HG02884 (cell line): ENCODE results near the gene LHX3.

Experiments used
- ATAC-seq: cut with Tn5 transposase; IDR thresholded peaks from one replicate; pipeline ENCODE4 v1.9.1; 2021; ENCODE audit warnings: mild to moderate bottlenecking, moderate library complexity; ENCODE audit not compliant: unreplicated experiment

Gene LHX3

DNA sequence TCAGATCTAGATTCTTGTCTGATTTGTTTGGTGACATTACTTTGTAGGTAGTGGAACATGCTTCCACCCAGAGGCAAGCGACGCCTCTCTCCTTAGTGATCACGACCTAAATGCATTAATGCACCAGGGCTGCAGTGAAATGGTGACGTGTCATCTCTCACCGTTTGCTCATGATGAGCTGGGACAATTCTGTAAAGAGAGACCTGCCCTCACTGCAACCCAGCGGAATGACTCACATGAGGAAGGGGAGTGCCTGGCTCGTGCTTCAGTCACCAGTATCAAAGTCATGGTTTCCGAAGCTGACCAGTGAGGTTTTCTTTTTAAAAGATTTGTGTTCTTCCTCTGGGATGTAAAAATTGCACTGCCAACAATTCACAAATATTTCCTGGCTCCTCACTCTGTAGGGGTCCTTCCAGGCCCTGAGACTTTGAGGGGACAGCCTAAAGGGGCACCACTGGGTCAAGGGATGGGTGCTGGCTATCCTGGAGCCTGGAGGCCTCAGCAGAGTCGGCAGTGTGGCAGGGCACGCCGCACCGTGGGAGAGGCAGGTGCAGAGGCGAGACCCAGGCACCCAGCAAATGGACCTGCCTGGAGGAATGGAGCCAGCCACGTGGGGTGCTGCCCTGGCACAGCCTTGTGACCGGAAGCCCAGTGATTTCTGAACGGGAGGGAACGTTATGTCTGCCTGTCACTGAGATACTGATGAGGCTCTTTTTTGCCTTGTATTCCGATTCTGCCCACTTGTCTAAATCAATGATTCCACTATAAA, 23.4 kb upstream of the LHX3 start:
- no peak for ATAC-seq

DNA sequence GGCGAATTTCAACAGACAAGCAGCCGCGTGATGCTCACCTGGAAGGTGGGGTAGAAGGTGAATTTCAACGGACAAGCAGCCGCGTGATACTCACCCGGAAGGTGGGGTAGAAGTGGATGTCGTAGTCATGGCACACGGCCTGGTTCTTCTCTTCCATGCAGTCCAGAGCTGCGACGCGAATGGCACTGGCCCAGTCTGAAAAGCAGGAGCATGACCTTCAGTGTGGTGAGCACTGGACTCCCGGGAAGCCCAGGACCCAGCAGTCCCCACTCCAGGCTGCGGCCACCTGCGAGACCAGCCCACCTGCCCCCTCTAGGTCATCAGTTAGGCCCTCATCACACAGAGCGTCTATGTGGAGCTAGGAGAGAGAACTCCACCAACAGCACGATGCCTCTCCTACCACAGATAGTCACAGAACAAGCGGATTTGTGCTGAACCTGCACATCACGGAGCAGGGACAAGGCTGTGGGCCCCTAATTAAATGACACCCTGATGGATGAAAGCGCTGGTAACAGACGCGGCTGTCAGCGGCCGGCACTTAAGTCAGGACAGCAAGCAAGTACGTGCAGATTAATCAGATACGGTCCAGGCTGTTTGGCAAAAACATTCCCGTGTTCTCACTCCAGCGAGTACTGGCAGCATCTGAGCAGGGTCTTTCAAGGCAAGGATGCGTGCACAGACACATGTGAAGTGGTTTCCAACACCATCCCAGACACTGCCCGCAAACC, 21.9 kb upstream of the LHX3 start:
- ATAC-seq: no peak

DNA sequence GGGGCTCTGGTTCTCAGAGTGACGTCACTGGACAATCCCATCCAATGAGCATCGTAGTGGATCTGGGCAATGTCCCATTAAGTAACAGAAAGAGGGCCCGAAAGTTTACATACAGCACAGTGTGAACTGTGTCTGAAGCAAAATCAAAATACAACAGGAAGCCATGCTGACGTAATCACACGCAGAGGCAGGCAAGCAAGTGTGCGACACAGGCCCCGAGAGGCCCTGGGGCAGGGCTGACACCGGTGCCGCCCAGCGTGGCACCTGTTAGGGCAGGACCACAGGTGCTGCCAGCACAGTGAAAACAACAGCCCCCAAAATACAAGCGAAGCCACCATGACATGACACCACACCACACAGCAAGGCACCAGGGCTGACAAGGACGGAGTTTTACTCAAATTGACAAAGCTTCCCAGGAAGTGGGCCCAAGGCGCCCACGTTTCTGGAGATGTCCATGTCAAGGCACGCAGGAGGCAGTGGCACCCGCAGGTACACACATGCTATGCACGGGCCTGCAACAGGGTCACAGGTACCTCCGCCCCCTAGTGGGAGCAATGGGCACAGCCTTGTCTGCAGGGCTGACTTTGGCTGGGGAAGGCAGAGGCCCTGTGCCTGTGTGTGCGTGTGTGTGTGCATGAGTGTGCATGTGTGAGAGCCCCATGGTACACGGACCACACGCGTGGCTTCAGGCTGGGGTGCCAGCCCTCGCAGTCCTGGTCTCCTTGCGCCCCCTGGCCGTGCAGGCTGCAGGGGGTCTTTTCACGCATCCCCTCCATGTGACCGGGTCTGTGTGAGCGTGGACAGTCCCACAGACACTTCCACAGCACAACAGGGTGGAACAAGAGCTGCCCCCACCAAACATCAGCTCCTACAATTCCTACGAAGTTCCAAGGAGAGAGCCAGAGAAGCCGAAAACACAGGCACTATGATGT, 21.1 kb upstream of the LHX3 start:
- ATAC-seq: no peak

DNA sequence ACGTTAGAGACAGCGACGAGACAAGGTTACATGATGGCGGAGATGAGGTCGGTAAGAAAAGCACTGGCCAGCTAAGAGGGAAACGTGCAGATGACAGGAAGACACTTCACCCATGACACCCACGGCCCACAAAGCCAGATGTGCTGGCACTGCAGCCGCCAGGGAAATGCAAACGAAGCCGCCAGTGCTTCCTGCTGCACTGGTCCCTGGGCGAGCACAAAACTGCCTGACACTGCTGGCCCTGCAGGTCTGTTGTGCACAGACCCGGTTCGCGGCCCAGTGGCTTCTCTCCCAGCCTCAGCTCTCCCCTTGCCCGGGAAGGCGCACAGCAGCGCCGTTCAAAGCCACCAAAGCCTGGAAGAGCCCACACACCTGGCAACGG, 20.4 kb upstream of the LHX3 start:
- ATAC-seq: no peak

DNA sequence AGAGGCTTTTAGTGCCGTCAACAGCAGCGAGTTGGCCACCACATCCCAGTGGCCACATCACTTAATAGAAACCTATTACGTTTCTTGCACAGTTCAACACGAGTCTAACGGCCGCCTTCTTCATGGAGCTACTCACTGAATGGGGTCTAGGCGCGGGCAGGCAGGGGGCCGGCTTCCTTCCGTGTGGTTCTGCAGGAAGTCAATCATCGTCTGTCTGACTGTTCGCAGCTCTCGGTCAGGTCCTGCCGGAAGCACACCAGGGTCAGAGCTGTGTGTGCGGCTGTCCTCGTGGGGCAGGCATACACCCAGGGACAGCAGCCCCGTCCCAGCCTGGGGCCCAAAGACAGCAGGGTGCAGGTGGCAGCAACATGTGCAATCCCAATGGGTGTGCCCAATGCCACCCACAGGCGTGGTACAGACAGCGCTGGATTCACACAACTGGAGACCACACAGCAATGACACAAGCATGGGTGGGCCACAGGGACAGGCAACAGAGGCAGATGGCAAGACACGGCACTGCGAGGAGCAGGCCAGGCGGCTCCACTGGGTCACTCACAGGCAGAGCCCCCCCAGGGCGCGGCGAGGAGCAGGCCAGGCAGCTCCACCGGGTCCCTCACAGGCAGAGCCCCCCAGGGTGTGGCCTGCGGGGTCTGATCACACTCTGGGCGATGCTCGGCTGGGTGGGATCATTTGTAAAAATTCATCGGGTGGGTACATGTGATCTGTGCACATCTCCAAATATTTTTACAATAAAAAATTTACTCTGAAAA, 19.1 kb upstream of the LHX3 start:
- no peak for ATAC-seq

DNA sequence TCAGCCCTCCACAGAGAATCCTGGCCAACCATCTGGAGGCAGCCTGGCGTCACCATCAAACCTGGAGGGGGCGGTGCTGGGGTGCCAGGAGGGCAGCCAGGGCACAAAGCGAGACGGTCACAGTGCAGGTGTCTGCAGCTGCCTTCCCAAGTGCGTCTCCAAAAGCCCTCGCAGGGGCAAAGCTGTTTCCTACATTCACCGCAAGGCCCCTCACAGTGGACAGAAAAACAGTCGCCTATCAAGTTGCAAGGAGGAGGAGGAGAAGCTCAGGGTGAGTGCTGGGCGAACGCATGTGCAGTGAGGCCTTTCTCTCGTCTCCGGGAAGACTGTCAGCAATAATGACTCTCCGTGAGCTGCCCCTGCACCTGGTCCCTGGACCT, 18.0 kb upstream of the LHX3 start:
- ATAC-seq: no peak

DNA sequence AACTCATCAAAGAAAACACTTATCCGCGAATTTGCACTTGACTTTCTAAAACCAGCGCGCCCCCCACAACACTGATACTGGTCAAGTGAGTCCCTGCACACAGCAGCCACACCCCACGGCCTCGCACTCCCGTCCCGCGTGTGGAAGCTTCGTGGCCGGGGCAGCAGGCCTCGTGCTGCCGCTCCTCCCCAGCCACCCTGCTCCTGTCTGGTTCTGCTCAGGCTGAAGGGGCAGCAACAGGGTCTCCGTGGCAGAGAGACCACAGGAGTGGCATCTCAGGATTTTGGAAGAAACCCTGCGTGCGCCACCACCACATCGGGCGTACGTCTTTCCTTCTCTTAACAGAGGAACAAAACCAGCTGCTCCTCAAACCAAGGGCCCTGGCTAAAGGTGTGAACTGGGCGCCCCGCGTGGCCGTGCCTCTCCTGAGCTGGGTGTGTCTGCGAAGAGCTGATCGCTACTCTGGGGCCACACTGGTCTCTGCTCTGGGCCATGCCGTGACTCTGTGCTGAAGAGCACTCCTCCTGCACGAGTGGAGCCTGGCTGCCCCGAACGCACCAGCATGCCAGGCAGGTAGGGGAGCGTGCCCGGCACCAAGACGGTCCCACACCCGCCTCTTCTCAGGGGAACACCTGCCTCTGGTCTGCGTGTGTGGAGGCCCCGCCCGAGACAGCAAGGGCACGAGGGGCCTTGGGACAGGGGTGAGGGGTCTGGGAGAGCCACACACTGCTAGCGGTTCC, 17.4 kb upstream of the LHX3 start:
- no peak for ATAC-seq

DNA sequence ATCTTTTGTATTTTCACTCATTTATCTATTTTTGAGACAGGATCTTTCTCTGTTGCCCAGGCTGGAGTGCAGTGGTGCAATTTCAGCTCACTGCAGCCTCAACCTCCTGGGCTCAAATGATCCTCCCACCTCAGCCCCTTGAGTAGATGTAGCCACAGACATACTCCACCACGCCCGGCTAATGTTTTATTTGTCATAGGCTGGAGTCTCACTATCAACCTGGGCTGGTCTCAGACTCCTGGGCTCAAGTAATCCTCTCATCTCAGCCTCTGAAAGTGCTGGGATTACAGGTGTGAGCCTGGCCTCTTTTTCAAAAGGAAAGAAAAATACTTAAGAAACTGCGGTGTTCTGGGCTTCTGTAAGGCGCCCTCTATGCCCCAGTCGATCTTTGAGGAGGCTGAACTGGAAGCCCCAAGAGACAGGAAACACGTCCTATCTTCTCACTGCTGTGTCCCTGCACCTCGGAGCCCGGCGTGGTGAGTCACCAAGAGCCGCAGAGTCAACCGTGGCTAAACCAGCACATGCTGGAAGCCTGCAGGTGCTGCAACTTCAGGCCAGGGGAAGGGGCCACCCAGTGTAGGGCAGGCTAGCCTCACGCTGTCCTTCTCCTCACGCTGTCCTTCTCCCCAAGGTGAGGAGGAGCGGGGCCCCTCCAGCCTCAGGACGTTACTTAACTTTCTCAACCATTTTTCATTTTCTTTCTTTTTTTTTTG, 15.2 kb upstream of the LHX3 start:
- ATAC-seq: no peak

DNA sequence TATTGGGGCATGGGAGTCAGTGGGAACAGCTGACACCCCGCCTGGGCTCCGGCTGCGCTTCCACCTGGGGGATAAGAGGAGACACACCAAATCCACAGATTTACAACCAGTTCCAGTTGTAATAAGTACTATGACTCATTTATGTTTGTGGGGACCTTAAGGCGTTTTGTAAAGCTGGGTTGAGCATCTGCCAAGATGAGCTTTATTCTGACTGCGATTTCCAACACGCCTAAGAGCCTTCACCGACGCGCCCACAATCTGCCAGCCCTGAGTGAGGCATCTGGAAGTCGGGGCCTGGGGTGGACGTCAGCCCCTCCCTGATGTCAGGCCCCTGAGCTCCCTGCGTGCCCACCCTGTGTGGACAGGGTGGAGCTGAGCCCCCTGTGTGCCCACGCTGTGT, 14.3 kb upstream of the LHX3 start:
- no peak for ATAC-seq

DNA sequence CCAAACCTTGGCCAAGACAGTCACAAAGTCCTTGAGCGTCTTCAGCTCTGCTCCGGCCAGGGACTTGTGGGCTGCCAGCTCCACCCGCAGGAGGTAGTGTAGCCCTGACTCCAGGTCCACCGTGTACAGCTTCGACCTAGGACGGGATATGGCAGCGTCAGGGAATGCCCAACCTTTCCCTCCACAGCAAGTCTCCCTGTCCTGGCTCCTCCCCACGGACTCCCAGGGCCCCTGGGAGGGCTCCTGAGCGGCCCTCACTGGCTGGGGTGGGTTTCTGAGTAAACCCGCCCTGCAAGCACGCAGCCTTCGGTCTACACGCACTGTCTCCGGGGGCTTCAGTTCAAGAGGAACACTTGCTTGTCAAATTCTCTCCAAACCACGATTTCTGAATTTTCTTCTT, 13.7 kb upstream of the LHX3 start:
- ATAC-seq: no peak

DNA sequence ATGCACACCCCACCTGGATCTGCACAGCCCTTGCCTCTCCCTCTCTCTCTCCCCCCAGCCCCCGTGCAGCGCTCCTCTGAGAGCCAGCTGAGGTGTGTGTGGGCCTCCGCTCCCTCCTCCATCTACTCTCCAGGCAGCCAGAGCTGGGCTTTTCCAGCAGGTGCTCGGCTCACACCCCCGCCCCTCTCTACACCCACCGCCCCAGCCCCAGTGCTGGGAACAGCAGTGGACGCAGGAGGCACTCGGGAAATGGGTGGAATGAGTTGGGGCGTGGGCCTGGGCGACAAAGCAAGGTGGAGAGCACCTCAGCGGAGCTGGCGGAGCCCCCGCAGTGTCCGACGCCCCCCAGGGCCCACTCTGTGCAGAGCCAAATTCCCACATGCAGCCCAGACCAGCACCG, 13.3 kb upstream of the LHX3 start:
- ATAC-seq: no peak

DNA sequence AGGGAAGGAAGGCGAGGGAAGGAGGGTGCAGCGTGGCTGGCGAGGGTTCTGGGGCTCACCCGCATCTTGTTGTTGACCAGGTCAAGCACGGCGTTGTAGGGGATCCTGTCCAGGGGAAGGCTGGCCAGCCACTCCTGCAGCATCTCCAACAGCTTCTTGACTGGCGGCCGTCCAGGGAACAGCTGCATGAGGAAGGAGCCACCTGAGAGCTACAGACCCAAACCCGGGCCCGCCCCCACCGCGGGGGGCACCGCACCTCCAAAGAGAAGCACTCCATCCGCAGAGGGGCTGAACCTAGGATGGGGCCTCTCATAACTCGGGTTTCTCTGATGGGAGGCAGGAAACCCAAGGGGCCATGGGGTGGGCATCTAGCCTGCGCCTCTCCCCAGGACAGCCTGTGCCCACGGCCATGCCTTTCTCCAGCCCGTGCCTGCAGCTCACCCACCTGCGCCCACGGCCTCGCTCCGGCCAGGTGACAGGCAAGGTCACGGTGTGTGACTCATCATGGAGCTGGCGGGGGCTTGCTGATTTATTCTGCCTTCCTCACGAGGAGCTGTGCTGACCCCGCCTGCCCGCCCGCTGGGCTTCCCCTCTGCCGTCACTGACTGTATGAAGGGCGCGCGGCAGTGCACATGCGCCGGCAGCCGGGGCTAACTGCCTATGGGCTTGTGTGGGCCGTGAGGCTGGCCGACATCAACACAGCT, 11.8 kb upstream of the LHX3 start:
- ATAC-seq: no peak

DNA sequence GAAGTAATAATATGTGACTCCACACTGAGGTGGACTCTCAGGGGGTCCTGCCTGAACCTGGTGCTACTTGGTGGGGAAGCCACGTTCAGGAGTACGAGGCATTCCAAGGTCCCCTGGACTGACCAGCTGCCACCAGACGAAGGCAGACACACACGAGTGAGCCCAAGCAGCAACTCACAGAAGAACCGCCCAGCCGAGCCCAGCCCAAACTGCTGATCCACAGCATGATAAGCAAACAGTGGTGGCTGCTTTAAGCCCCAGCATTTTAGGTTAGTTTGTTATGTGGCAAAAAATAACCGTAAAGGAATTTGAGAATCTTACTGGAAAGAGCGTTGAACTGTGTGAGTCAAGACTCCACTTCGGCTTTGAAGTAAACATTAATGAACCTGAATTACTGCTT, 8.8 kb upstream of the LHX3 start:
- no peak for ATAC-seq

DNA sequence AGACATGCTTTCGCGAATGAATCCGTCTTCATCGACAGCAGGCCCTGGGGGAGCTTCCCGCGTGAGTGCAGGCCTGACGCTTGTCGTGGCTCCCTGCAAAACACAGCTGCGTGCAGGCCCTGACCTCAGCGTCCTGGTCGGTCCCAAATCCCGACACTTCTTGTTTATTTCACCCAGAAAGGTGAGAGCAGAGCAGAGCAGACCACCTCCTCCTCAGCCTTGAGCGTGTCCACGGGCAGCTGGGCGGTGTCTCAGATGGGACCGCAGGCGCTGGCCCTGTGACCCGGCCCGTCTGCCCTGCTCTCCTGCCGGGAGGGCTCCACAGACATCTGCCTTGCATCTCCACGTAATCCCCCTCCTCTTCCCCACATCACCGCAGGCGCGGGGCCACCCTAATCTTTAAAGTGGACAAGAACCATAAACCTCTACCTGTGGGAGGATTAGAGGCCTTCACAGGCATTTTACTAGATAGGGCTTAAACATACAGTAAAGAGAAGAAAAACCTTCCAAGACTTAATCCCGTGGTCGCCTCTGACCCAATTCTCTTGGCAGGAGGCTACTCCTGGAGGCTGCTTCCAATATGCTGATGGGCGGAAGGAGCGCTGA, 7.5 kb upstream of the LHX3 start:
- ATAC-seq: no peak

DNA sequence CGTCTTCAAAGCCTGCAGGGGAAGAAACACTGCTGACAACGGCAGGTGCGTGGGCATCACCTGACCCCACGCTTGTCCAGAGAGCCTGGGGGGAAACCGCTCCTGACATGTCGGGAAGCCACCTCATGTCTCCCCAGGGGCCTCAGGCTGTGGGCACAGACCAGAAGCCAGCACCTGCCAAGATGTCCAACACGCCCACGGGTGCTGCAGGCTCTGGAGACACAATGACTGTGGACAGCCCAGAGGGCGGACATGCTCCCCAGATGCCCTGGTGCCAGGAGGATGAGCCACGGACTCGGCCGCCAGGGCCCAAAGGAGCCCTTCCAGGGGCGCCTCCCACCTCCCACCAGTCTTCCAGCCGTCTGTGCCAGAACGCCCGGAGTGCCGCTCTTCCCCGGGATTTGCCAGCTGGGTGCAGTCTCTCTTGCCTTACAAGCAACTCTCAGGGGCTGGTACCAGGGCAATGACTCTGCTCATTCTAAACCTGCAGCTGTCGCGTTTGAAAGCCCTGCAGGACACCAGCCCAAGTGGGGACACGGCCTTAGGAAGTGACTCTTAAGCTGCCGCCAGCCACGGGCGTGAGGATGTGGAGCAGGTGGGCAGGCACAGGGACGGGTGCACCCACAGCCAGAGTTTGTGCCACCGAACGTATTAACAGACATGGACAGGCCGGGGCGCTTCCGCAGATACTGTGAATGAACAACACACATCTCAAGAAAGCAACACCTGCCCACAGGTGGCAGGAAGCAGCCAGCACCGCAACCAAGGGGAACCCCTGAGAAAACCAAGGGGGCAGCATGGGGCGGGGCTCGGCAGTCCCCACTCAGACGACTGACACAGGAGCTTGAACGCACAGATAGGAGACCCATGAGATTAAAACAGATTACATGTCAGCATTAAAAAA, 6.8 kb upstream of the LHX3 start:
- ATAC-seq: no peak

DNA sequence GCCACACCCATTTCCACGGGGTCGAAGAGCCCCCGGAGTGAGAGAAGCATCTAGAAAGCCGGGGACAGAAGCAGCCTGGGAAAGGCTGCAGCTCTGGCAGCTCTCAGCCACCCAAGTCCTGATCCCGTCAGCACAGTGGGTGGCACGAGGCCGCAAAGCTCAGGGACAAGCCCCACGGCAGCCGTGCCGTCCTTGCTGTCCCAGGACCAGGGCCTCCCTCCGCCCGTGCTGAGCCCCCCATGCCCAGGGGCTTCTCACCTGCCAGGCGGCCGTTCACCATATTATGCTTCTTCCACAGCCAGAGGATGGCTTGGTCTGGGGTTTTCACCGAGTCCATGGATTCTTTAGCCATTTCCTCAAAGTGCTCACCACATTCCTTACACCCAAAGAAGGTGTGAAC, 6.1 kb upstream of the LHX3 start:
- no peak for ATAC-seq

DNA sequence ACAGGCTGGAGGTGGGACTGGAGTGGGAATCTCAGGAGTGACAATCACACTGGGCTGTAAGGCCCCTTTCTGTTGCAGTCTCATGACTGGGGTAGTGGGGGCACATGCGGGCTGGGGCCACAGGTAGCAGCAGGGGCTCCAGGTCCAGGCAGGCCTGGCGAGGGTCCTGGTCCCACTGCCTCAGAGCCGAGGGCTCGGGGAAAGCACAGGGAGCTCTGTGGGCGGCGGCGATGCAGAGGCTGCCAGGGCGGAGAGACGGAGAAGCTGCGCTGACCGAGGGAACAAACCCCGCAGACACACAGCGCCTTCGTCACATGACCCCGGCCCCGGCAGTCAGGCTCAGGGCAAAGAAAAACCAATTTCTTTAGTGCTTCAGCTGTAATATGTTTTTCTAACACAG, 5.3 kb upstream of the LHX3 start:
- ATAC-seq: no peak

DNA sequence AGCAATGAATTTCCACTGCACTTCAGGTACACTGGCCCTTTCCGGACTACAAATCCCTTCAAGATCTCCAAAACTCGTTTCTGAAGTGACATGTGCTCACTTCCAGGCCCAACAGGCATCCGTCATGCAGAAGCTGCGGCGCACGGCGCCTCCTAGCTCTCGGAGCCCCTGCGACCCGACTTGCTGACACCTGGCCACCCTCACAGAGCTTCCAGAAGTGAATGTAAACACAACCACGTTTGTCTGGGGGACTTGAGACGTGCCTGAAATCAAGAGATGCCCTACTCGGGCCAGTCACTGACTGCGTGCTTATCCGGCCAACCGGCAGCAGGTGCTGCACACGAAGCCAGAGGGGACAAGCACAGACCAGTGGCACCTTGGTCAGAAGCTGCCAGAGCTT, 4.9 kb upstream of the LHX3 start:
- ATAC-seq: no peak
